KBM-7 (cell line): ENCODE data around the gene LPO.

Experiments used
- DNase-seq: peaks from one replicate; pipeline ENCODE4 v3.0.0-alpha.2; 2015
- in situ Hi-C: fragments of 300-500 bp; cut with MboI; formaldehyde crosslinking; loops from 2 replicates; pipeline ENCODE4 v1.14.3; 2020; ENCODE audit warnings: low sequenced_read_pairs, low pct_unique_long_range_greater_than_20kb, mixed read lengths

LPO gene

DNA sequence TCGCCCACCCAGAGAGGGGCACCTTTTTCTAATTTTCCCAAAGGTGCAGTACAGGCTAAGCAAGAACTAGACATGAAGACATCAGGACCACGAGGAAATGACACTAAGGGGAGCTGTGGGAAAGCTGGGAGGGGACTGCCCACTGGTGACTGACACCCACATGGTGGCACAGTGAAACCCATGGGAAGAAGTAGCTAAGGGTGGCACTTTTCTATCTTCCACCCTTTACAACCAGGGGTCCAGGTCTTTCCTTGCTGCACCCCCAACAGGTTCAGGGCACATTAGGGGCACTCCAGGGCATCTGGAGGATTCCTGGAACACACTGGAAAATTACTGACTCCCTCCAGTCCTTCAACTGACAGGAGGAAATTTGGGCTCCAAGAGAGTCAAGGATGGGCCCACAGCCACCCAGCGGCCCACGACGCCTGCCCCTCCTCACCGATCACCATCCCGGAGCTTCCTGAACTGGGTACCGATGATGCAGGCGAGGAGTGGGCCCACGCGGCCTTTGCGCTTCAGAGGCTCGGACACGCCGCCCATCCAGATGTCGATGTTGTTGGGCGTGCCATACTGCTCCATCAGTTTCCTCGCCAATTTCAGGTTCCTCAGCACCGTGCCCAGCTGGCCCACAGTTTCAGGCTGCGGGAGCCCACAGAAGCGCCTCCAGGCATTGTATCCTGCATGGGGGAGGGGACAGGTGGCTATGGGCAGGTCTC is 33.0 kb downstream of the LPO start:
- no peak for DNase-seq
- in situ Hi-C loops, result no loop called here

DNA sequence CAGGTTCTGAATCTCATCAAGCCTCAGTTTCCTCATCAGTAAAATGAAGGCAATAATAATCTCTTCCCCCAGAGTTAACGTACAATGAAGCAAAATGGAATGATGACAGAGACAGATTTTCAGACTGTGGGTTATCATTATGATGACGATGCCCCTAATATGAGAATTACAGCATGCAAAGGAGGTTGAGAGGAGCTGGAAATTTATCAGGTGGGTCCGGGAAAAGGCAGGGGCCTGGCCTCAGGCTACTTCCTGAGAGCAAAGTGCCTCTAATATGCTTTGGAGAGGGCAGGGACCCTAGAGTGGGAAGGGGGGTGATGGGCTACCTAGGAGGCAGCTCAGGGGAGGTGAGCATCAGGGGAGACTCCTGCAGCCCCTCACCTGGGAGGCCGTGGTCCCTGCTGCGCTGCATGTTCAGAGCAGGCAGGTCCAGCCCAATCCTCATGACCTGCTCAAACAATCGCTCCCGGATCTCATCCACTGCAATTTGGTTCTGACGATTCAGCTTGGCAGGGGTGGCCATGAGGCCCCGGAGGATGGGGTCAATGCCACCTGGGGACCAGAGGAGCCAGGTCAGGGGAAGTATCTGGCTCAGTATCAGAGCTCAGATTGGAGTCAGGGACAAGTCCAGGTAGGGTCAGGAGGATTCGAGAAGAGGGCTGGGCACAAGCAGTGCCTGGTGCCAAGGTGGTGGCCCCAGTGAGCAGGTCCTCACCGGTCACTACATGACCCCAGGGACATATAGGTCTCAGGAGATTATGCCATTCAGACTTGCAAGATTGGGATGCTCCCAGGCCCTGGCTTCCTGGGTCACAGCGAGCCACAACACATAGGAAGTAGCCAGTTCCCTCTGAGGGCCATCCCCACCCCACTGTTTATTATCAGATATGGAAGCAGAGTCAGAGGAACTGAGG is 34.2 kb downstream of the LPO start:
- DNase-seq, result no peak
- in situ Hi-C loops, result no loop called here

GRCh38 chr17:58273453-58274104 is 35.2 kb downstream of the LPO start:
- no peak for DNase-seq
- in situ Hi-C loops, result no loop called here

DNA sequence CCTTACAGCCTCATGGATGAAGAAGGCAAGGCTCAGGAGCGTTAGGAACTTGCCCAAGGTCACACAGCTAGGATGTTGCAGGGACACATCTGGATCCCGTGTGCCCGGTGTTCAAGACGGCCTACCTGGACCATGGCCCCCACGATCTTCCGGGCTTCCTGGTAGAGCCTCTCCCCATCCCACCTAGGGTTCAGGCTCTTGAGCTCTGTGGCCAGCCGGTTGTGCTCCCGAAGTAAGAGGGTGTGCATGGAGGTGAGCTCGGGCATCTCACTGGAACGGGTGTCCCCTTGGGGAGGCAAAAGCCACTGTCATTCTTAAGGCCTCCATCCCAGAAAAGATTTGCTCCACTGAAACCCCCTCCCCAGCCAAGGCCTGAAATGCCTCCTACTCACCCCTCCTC is 37.0 kb downstream of the LPO start:
- DNase-seq, result no peak
- in situ Hi-C loops, result no loop called here

DNA sequence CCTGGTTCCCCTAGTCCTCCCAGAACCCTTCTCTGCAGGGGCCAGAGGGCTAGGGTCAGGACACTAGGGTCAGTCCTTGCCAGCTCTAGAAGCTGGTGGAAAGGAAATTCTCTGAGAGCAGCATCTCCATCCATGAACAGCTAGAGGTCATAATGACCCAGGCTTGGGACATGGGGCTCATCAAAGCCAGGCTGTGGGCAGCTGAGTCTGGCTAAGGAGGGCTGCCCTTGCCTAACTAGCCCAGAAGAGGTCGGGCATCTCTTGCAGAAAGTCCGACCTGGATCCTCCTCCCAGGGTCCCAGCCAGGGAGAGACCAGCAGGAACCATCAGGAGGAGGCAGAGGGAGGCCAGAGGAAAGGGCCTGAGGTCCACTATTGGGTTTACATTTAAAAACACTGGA is 38.0 kb downstream of the LPO start:
- DNase-seq, result no peak
- in situ Hi-C loops, result no loop called here

DNA sequence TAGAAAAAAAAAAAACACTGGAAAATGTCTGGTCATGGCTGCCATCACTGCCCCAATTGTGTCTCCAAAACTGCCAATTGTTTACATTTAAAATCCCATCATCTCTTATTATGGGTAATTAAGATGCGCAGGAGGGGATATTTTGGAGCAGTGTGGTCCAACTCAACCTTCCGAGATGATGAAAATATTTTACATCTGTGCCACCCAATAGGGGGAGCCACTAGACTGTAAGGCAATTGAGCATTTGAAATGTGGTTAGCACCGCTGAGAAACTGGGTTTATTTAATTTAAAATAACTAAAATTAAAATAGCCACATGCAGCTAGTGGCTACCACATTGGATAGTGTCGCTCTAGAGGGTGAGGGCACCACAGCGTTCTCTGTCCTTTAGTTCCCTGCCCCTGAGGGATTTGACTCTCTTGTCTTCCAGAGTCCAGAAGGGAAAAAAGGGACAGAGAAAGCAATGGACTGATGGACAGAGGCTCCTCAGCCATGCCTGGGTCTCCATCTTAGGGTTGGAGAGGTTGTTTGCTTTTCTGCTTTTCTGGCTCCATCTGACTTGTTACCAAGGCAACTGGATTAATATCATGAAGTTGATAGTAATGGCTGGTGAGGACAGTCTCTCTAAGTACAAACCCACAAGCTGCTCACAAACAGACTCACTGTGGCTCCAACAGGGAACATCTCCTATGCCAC is 38.9 kb downstream of the LPO start:
- peak; percentile 73 for DNase-seq

GRCh38 chr17:58277802-58278595 is 39.6 kb downstream of the LPO start:
- DNase-seq, result no peak
- in situ Hi-C loops, result no loop called here

More for the DNA sequence above, 38.9 kb downstream of the LPO start:
- in situ Hi-C loops, result no loop called here

- in situ Hi-C loops, result no loop called here
- no peak for DNase-seq
Measured at GRCh38 chr17:58278661-58279015, 40.3 kb downstream of the LPO start.

GRCh38 chr17:58279016-58279711 is 40.8 kb downstream of the LPO start:
- DNase-seq, result no peak
- in situ Hi-C loops, result no loop called here

GRCh38 chr17:58279736-58280479 is 41.5 kb downstream of the LPO start:
- in situ Hi-C loops, result no loop called here
- DNase-seq, result no peak

DNA sequence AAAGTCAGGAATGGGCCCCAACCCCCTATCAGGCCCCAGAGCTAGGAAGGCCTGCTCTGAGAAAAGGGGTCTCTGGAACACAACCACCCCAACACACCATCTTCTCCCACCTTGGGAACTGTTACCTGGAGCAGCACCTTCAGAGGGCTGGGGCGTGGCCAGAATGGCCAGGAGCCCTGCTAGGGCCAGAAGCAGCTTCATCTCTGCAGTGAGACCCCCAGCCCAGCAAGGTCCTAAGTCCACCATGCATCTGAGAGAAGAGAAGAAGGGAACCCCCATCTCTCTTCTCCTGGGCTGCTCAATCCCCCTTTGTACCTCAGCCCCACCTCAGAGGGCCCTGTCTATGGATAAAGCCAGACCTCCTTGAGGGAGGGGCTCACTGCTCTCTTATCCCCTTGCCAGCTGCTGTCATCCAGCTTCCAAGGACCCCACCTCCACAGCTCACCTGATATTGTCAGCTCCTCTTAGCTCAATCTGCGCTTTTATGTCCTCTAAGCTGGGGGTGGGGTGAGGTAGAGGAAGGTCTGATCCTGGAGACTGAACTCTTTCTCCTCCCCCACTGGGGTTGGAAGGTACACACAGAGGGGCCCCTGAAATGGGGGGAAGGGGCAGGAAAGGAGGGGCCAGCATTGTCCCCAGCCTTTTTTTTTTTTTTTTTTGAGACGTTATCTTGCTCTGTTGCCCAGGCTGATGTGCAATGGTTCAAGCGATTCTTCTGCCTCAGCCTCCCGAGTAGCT is 42.3 kb downstream of the LPO start, which contains the start of gene MPO:
TSS of gene MPO (minus strand) at position 456 of the 738 bp plus-strand sequence. CDS start at position 279, 177 bp downstream.
- DNase-seq, result no peak
- in situ Hi-C loops, result no loop called here

- DNase-seq, result peak; percentile 99
- in situ Hi-C loops, result no loop called here
Measured at GRCh38 chr17:58281511-58282011, 43.2 kb downstream of the LPO start.

GRCh38 chr17:58282442-58282841 is 44.1 kb downstream of the LPO start:
- in situ Hi-C loops, result no loop called here
- no peak for DNase-seq

GRCh38 chr17:58283674-58284612 is 45.6 kb downstream of the LPO start:
- DNase-seq, result no peak
- in situ Hi-C loops, result no loop called here

DNA sequence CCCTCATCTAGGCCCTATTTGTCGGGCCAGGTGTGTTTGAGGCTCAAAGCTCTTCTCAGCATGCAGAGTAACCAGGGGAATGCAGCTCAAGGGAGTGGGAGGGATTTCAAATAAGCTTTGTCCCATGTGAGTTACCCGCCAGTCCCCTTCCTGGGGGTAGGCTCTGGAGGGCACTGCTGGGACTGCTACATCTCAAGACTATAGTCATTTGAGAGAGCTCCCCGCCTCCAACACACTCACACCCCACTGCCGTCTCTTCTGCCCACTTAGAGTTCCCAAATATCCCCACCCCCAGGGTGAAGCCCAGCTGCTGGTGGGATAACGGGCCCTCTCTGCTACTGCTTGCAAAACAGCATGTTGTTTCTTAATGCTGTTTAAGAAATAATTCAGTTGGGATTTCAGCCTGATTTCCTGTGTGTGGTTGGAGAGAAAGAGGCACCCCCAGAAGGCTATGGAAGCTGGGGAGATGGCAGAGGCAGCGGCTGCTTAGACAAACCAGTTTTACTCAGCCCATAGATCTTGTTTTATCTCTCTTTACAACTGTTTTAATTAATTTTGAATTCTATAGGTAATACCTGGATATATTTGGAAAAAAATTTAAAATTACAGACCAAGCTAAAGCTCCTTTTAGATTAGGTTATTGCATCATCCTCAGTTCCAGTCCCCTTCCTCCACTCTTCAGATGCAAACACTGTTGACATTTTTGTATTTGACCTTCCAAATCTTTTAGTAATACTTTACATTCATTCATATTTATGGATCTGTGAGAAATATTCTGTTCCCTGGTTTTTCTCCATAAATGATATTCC is 46.4 kb downstream of the LPO start:
- in situ Hi-C loops, result no loop called here
- peak; percentile 93 for DNase-seq
